Colonic mucosa (tissue), 4 donors: ENCODE data around the gene FNDC3B. TPM values are rescaled to one million over a fixed set of nuclear protein-coding genes. Genes with fewer than 3 reads are reported as not detected.
"Not testable (repeated sequence)": the region's sequence is repeated elsewhere in the genome, so short reads cannot be mapped to it uniquely, and the experiment has no call there.

Experiments used
- DNase-seq: peaks from one replicate; pipeline ENCODE4 v3.0.0-alpha.2; 2020
- H3K27ac ChIP-seq: fragments of 200-600 bp; one replicate; pipeline ENCODE4 v1.8.0; 2021
- H3K27me3 ChIP-seq: fragments of 200-600 bp; one replicate; pipeline ENCODE4 v1.8.0; 2021
- H3K36me3 ChIP-seq: fragments of 200-600 bp; one replicate; pipeline ENCODE4 v1.8.0; 2021
- H3K4me1 ChIP-seq: fragments of 200-600 bp; one replicate; pipeline ENCODE4 v1.8.0; 2021; ENCODE audit warnings: mild to moderate bottlenecking
- H3K4me3 ChIP-seq: fragments of 200-600 bp; one replicate; pipeline ENCODE4 v1.8.0; 2021
- H3K9ac ChIP-seq, 2 donors: one replicate each; pipeline ENCODE4 v1.7.0; 2013; ENCODE audit warnings: control low read depth in 2 of 2, low read depth in 2 of 2, low read length in 2 of 2
- H3K9me3 ChIP-seq: fragments of 200-600 bp; one replicate; pipeline ENCODE4 v1.8.0; 2021
- CTCF ChIP-seq: fragments of 200-600 bp; IDR thresholded peaks from one replicate; pipeline ENCODE4 v1.8.0; 2022; ENCODE audit warnings: antibody characterized with exemption, mild to moderate bottlenecking
- intact Hi-C: fragments of 100-400 bp; cut with DNase I; formaldehyde crosslinking; loops from one replicate; pipeline ENCODE4 v1.14.1; 2022
- total RNA-seq, 2 donors: library from RNA; stranded (reverse); fragmentation: NEBNext Ultra II Directional in 1 of 2; extraction: Animal tissue kit (Norgen Biotek cat#: 25700) in 1 of 2; gene quantifications; one replicate each; pipeline ENCODE4 v1.2.1, GENCODE V29; 2021
- donor health status: healthy.
- donor health status: DM: no; HTN: no; CAD: no.
- donor health status: DM: no; HTN: no; CAD: no.

The FNDC3B gene
- total RNA-seq, 2 donors from 2014 or later: 66.7 to 142 TPM

GRCh38 chr3:172238188-172238587 lies 198.8 kb downstream of the FNDC3B start:
- DNase-seq: no peak
- no peaks in the 10 kb centered on the region for H3K4me1 ChIP-seq
- intact Hi-C loops: no loop called here
- H3K36me3 ChIP-seq: no peaks in the 10 kb centered on the region
- H3K27ac ChIP-seq: no peak overlapping the region
- no peaks in the 10 kb centered on the region for H3K27me3 ChIP-seq
- no peaks in the 10 kb centered on the region for H3K9me3 ChIP-seq
- no peak overlapping the region for H3K9ac ChIP-seq
- no peak for TF ChIP-seq CTCF
- H3K4me3 ChIP-seq: no peak overlapping the region

DNA sequence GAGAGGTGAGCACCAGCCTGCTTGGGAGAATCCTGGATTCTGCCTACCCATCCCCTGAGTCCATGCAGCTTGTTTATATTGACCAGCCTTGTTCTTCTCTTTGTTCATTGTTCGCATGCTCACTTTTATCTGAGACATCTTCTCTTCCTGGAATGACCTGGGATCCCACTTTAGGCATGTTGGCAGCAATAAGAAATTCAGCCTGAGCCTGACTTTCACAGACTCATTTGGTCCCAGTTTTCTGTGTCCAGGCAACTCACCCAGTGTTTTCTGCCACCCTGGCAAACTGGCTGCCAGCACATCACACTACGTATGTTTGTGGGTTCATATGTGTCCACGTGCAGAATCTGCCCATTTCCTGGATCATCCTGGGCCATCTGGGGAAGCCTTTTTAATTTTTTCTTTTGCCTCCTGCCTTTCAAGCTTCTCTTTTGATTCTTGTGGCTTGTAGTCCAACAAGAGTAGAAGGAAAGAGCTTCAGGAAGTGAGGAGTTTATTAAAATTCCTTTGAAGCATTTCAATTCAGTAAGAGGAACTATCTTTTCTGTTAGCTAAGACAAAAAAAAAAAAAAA lies 199.9 kb downstream of the FNDC3B start:
- DNase-seq: no peak
- Histone ChIP-seq H3K36me3 (no peaks in the 10 kb centered on the region), H3K9me3 (no peaks in the 10 kb centered on the region), H3K4me1 (no peaks in the 10 kb centered on the region), H3K9ac (no peak overlapping the region), H3K27ac (no peak overlapping the region), H3K27me3 (no peaks in the 10 kb centered on the region), H3K4me3 (no peak overlapping the region)
- intact Hi-C loops: no loop called here
- TF ChIP-seq CTCF: no peak

GRCh38 chr3:172241405-172241804 lies 202.0 kb downstream of the FNDC3B start:
- H3K4me3 ChIP-seq: no peak overlapping the region
- no peak for TF ChIP-seq CTCF
- H3K36me3 ChIP-seq: no peaks in the 10 kb centered on the region
- intact Hi-C loops: no loop called here
- no peak for DNase-seq
- no peaks in the 10 kb centered on the region for H3K27me3 ChIP-seq
- no peak overlapping the region for H3K27ac ChIP-seq
- no peak overlapping the region for H3K9ac ChIP-seq
- no peaks in the 10 kb centered on the region for H3K9me3 ChIP-seq
- H3K4me1 ChIP-seq: no peaks in the 10 kb centered on the region

DNA sequence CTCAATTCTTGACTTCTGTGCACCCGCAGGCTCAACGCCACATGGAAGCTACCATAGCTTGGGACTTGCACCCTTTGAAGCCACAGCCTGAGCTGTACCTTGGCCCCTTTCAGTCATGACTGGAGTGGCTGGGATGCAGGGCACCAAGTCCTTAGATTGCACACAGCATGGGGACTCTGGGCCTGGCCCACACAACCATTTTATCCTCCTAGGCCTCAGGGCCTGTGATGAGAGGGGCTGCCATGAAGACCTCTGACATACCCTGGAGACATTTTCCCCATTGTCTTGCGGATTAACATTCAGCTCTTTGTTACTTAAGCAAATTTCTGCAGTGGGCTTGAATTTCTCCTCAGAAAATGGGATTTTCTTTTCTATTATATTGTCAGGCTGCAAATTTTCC lies 203.1 kb downstream of the FNDC3B start:
- H3K9ac ChIP-seq, H3K27ac ChIP-seq, H3K36me3 ChIP-seq, H3K9me3 ChIP-seq, DNase-seq, H3K4me3 ChIP-seq, intact Hi-C loops, H3K4me1 ChIP-seq, H3K27me3 ChIP-seq: not testable (repeated sequence)

DNA sequence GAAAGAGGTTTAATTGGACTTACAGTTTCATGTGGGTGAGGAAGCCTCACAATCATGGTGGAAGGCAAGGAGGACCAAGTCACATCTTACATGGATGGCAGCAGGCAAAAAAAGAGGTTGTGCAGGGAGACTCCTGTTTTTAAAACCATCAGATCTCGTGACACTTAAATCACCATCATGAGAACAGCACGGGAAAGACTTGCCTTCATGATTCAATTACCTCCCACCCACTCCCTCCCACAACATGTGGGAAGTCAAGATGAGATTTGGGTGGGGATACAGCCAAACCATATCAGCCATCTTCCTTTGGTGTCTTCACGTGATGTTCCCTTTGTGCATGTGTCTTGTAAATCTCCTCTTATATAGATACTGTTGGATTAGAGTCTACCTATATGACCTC lies 204.0 kb downstream of the FNDC3B start:
- H3K27me3 ChIP-seq, DNase-seq, H3K27ac ChIP-seq, H3K4me1 ChIP-seq, H3K36me3 ChIP-seq, intact Hi-C loops, H3K9me3 ChIP-seq, H3K4me3 ChIP-seq, H3K9ac ChIP-seq: not testable (repeated sequence)

DNA sequence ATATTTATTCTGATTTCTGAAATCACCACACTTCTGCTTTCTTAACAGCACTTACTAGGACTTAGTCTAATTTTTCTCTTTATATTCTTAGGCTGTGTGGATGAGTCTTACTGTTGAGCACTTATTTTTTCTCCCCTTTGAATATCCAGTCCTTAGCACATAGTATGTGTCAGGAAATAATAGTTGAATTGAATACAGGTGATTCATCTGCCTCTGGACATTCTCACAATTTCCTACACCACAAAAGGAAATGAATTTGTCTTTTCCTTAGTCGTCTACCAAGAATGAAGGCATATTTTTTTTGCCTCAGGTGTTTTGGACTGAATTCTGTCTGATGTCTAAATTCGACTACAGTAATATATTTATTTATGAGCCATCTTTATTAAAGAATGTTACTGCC lies 204.6 kb downstream of the FNDC3B start:
- no peak overlapping the region for H3K4me3 ChIP-seq
- intact Hi-C loops: no loop called here
- H3K27ac ChIP-seq: no peak overlapping the region
- H3K9ac ChIP-seq: no peak overlapping the region
- no peaks in the 10 kb centered on the region for H3K36me3 ChIP-seq
- H3K9me3 ChIP-seq: no peaks in the 10 kb centered on the region
- H3K27me3 ChIP-seq: no peaks in the 10 kb centered on the region
- DNase-seq: no peak
- TF ChIP-seq CTCF: no peak
- H3K4me1 ChIP-seq: no peaks in the 10 kb centered on the region
